GM19023 (cell line): ENCODE measurements around the gene CASTOR1.

Experiments
- ATAC-seq: cut with Tn5 transposase; IDR thresholded peaks from one replicate; pipeline ENCODE4 v1.9.1; 2021; ENCODE audit warnings: mild to moderate bottlenecking, moderate library complexity; ENCODE audit not compliant: unreplicated experiment

CASTOR1 gene

DNA sequence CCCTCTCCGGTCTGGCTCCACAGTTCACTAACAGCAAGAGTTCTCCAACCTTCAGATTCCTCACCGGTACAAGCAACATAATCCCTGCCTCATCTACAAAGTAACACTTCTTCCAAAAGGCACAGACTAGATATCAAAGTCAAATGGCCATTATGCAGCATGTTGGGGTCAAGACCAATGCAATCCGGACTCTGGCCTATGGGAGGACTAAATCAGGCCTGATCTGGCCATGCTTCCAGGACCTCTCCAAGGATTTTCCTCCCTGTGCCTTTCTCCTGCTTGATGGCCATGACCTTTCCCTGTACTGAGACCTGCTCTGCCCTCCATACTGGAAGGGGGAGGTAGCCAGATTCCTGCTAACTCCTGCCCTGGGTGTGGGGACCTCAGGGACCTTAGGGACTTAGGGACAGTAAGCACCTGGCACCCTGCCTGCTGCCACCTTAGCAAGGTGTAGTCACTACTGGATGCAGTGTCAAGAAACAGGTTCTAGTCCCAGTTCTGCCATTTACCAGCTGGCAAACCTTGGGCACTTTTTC lies 30.8 kb upstream of the CASTOR1 start:
- no peak for ATAC-seq

DNA sequence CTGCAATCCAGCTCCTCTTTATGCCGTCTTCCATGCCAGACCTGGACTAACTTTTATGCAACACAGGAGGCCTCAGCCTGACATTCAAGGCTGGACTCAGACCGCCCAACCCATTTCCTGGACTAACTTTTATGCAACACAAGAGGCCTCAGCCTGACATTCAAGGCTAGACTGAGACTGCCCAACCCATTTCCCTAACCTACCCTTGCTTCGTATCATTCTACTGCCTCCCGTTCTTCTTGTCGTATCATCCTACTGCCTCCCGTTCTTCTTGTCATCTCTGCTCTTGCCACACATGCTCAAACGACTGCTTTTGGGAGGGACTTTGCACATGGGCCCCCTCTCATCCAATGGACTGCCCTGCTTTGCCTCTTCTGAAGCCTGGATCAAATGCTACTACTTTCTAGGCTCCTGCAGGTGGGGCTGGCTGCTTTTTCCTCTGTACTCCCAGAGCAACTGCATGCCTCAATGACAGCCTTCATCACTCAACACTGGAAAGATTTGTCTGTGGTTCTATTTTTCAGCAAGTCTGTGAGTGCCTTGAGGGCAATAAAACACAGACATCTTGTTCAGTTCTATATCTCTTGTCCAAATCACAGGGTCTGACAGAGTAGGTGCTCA lies 29.6 kb upstream of the CASTOR1 start:
- ATAC-seq, result no peak

DNA sequence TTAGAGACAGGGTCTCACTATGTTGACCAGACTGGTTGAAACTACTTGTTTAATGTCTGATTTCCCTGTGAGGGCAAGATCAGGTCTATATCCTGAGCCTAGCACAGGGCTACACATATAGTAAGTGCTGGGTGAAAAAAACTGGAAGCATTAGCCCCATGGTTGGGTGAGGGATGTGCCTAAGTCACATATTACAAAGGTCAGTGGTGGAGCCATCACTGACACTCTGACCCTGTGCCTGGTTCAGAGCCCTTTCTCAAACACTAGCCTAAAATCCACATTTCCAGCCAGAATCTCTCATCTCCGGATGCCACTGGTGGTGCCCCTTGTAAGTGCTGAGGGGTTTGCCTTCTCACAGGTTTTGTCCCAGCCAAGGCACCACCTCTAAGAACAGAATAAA lies 28.5 kb upstream of the CASTOR1 start:
- ATAC-seq, result no peak

DNA sequence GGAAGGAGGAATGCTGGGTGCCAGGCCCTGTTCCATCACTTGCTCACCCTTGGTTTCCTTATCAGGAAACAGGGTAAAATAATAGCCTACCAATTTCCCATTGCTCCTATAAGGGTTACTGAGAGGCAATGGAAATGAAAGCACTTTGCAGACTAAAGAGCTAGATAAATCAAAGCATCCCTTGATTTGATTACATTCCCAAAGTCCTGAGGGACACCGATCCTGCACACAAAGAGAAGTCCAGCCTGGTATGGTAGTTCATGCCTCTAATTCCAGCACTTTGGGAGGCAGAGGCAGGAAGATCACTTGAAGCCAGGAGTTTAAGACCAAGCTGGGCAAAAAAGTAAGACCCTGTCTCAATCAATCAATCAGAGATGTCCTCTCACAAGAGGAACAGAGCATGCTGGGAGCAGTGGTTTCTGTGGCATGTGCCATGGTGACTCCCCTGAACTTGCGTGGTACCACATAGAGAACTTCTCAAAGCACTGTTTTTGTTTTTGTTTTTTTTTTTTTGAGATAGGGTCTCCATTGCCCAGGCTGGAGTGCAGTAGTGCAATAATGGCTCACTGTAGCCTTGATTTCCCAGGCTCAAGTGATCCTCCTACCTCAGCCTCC lies 26.8 kb upstream of the CASTOR1 start:
- no peak for ATAC-seq

DNA sequence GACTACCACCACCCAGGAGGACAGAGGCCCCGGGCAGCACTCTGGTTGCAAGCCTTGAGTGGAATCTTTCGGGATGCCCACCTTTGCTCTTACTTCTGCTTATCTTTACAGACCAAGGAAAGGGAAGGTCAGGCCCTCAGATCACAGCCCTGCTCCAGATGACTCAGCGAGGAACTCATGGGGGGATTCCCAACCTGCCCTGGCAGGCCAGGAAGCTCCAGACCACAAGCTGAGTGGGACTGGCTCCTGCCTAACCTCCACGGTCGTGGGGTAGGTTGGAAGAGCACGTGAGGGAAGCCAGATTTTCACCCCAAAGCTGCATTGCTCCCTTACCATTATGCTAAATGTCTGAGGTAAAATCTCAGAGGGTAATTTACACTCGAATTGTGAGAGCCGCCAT lies 25.6 kb upstream of the CASTOR1 start:
- ATAC-seq, result no peak

DNA sequence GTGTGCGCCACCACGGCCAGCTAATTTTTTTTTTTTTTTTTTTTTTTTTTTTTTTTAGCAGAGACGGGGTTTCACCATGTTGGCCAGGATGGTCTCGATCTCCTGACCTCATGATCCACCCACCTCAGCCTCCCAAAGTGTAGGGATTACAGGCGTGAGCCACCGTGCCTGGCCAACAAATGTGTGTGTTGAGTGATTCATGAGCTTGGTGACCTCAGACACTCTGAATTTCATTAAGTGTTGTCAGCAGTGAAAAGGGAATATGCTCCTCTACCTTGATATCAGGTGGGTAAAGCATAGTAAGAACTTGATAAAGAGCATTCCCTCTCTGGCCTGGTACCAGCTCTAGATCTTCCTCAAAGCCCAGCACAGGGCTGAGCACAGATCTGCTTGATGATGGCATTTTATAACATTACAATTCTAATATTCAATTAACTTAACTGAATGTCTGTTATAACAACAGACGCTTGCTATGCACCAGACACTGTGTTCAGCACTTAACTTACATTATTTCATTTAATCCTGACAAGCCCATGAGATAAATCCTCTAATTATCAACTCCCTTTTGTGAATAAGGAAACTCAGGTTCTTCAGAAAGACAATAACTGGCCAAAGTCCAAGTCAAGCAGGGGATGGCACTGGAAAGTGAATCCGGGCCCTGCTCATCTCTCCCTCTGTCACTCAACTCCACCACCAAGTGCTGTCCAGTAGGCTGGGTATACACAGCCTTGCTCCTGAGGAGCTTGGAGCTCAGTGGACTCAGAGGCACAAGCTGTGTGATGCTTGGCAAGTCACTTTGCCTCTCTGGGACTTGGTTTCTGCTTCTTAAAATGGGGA lies 24.4 kb upstream of the CASTOR1 start:
- ATAC-seq, result no peak

DNA sequence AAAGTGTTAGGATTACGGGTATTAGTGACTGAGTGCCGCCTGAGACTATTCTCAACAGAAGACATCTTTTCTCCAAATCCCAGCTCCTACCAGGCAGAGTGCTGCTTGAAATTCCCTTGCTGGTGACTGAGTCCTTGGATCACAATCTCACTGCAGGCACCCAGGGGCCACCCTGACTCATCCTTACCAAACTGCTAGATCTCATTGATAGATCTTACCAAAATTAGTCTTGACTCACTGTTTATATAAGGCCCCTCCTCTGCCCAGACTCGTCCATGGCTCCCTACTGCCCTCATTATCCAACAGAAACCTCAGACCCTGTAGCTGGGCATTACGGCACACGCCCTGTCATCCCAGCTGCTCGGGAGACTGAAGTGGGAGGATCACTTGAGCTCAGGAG lies 22.7 kb upstream of the CASTOR1 start:
- ATAC-seq, result no peak

DNA sequence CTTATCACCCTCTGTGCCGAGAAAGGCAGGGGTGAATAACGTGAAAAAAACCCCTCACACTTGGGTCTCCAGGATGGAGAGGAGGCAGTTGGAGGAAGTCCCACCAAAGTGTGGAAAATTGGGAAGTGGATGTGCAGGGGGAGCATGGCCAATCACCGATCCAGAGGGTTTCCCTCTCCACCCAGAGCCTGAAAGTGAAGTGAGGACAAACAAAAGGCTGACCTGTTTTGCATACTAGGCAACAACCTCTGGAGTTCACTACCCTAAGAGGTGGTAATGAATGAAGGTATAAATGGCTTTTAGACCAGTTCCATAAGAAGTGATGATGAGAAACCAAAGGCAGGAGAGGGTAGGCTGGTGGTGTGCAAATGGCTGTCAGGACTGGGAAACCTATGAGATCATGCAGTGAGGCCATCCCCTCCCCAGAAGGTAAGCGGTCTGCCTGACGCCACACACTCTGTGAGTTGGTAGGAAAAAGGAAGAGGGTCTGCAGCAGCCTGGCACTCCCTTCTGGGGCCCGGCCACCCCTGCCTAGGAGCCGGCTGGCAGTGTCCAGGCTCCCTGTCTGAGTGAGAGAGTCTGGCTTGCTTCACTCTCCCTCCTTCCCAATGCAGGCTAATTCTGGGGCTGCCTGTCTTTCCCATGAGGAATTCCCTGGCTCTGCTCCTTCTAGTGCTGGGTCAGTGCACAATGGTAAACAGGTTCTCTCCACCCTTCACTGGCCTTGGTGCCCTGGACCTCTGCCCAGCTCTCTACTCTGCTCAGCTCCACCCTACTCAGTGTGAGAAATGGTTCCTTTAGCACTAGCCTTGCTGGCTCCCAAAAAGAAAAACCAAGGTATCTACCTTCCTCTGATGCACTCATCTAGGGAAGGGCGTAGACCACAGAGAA lies 21.8 kb upstream of the CASTOR1 start:
- ATAC-seq, result no peak

DNA sequence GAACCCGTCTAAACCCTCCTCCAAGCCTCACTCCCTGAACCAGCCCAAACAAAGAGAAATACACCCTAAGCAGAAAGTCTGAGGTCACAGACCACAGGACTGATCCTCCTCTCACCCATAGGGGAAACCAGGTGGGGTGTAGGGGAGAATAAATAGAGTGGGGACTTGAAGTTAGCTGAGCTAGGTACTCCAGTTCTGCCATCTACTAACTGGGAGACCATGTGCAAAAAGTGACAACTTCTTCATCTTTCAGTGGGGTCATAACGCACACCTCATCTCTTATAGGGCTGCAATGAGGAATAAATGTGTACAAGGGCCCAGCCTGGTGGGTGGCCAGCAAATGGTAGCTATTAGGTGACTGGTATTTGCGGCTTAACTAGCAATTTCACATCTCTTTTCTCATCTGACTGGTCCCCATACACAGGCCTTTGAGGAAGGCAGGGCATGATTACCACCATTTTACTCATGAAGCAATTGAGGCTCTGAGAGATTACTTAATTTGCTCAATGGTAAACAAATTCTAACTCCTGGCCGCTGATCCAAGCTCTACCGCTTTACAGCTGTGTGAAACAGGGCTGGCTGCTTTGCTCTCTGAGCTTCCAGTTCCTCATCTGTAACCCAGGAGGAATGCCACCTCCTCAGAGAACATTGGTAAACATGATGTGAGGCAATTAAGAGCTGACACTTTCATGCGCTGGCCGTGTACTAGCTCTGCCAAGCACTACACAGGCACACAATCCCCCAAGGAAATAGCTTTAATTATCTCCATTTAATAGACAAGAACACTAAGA lies 20.8 kb upstream of the CASTOR1 start:
- peak; percentile 39 for ATAC-seq

DNA sequence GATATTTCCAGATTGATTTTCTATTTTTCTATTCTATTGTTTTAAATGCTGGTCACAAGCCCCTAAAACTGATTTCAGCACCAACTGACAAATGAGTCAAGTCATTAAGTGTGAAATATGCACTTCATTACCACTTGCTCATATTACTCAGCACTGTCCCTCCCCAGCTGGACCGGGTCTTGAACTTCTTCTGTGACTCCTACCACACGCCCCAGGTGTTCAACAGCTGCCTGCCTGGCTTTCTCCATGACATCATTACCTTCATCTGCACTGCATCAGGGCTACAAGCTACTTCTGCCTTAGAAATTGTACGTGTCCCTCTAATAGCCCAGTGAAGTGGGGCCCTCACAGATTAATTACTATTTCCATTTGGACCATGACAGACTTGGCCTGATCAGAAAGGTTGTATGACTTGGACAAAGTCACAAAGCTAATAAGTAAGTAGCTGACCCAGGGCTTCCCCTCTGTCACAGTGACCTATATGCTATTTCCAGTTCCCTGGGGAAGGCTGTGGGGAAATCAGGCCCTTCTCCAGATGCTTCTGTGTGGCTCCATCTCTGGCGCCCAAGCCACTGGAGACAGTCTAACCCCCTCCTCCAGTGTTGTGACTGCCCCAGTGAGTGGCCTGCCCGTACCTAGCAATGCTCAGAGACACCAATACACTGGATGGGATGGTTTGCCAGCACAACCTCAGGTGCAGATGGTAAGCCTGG lies 19.4 kb upstream of the CASTOR1 start:
- peak; percentile 37 for ATAC-seq

DNA sequence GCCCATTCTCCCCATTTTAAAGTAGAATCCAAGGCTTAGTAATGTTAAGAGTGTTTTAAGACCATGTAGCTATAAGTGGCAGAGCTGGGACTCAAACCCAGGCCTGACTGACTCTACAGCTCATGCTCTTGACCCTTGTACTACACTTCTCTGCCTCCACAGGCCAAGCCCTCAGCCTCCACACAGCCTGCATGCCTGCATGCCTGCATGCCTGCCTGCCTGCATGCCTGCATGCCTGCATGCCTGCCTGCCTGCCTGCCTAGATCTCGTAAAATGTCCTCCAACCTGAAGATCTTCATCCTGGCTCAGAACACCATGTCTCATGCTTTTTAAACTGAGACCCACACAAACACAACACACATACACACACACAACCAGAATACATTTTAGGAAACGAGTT lies 18.8 kb upstream of the CASTOR1 start:
- ATAC-seq, result no peak

DNA sequence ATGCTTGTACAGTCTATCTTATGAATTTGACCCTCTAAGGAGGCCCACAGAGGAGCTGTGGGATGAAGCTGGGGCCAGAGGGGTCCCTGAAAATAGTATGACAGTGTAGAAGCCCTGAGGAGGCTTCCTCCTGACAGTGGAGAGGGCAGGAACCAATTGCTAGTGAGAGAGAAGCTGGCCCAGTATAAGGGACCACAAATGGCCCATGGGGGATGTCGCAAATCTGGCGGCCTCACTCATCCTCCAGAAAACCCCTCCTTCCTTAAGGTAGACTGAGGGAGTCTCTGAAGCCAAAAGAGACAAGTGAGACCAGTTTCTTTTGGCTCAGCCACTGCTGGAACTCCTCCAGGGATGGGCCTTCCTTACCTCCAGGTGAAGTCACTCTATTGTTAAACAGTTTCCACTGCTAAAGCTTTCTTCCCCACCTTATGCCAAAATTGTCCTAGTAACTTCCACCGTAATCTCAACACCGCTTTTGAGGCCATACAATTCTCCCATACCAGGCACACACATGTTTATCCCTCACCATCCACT lies 17.8 kb upstream of the CASTOR1 start:
- no peak for ATAC-seq

DNA sequence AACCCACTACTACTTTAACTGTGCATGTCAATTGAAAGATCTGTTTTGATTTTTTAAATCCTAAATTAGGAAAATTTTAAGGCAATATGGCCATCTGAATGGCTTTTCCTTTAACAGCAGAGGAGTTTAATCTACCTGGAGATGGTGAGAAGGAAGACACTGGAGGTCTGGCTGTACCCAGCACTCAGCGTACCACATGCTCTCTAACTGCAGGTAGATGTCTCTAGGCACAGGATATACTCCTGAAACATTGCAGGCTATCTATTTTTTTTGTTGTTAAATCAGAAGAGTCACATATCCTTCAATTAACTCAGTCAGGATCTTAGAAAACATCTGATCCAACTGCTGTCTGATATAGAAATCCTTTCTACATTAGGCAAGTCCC lies 17.3 kb upstream of the CASTOR1 start:
- no peak for ATAC-seq

DNA sequence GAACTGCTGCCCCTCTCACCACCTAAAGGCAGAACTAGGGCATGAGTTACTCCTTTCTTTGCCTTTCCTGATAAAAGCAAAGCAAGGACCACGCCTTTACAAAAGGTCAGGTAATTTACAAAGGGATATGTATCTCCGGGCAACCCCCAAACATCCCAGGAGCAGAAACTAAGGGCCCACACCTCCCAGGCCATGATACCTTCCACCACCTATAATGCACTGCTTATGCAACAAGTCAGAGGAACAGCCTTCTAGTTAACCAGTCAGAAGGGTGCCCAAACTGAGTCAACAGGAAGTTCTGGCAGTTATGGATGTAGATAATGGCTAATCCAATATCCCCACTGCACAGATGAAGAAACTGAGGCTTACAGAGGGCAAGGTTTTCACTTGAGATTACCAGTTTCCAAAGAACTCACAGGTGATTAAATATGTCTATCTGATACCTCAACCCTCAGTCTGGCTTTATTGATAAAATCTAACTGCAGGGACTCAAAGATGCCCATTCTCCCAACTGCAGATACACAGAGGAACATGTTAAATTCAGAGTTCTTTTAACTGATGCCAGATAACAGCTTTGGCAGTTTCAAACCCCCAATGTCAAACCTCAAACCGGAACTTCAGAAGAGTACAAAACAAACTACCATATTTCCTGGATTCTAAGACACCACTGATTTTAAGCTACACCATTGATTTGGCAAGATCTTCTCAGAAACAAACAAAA lies 16.8 kb upstream of the CASTOR1 start:
- no peak for ATAC-seq

DNA sequence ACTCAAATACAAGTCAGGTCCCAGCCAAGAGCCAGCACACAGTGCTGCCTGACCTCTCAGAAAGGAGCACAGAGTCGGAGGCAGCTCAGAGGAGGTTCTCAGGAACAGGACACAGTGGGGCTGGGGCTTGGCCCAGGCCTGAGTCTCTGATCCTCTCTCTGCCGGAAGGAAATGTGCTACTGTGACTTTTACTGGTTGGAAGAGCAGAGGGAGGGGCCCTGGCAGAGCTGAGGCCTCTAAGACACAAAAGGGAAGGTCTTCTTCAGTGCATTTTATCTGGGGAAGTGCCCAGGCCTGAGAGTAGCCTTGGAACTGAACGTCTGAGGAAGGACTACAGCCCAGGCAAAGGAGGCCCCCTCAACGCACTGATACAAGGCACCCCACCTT lies 16.2 kb upstream of the CASTOR1 start:
- peak; percentile 40 for ATAC-seq

DNA sequence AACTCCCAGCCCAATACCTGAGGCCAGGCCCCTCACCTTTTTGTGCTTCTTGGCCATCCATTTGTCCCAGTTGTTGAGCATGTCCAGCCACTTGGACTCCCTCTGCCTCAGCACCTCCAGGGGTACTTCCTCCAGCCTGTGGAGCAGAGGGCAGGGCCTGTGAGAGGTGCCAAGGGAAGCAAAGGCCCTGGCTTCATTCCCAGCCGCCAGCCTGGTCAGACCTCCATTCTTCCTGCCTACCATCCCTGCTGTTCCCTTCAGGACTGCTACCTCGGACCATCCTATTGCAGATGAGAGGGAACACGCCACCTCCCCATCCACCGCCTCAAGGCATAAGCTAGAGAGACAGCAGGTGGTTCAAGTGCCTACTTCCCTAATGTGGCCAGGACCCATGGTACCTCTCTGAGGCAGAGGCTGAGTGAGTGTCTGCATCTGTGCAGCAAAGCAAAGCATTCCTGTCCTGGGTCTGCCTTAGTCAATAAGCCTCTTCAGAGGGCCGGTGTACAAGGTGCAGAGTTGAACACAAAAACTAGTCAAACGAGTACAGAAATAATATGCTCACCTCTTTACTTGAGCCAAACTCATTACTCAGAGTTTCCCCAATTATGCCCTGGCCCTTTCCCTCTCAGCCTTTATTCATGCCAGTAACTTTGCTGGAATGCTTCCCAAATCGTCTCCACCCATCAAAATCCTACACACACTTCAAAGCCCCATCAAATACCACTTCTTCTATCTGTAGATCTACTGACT lies 15.4 kb upstream of the CASTOR1 start:
- ATAC-seq, result no peak

DNA sequence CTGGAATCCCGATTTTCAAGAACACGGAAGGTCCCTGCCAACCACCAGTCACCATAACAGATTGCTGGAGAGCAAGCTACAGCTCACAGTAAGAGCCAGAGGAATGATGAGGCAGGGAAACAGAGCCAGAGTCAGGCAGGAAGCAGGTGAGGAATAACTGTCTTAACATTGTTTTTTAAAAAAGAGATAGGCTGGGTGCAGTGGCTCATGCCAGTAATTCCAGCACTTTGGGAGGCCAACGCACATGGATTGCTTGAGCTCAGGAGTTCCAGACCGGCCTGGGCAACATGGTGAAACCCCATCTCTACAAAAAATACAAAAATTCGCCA lies 13.5 kb upstream of the CASTOR1 start:
- no peak for ATAC-seq
